ENCODE measurements around the gene PNN. TPM values are rescaled to one million over a fixed set of nuclear protein-coding genes. Genes with fewer than 3 reads are reported as not detected.
"Not testable (repeated sequence)": the region's sequence is repeated elsewhere in the genome, so short reads cannot be mapped to it uniquely, and the experiment has no call there.

Gene PNN
- total RNA-seq, 2 experiments from 2014 or later = 105 TPM

DNA sequence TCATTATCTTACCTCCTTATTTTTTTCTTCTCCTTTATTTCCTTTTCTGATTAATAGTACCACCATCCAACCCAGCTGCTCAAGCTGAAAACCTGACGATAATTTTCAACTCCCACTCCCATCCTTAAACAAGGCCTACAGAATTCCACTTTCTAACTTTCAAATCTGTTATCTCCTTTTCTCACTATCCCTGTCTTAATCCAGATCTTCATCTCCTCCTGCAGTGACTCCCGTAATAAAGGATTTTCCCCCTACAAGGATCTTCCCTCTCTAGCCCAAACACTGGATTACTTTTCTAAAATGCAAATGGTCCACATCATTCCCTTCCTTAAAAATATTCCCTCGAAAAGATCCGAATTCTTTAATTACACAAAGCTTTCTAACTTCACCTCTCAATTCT, 6.5 kb upstream of the PNN start:
- no peaks in the 10 kb centered on the region for H3K9me3 Mint-ChIP-seq
- peak overlapping the region; percentile 30 for H3K27ac Mint-ChIP-seq
- no peaks in the 10 kb centered on the region for H3K27me3 Mint-ChIP-seq
- peaks cover 32% of the 10 kb centered on the region for H3K4me1 Mint-ChIP-seq
- peak overlapping the region; percentile 86 for H3K4me3 Mint-ChIP-seq
- POLR2A ChIA-PET = interaction anchor here (1.3 kb wide), 1 partner anchor 55 kb away, joined by 4 read pairs; no protein-coding TSS in a partner anchor
- no peak for ATAC-seq (ENCODE audit: low read depth)
- no peak for DNase-seq
- peaks cover 13% of the 10 kb centered on the region for H3K36me3 Mint-ChIP-seq

- H3K9me3 Mint-ChIP-seq = no peaks in the 10 kb centered on the region
- no peak for DNase-seq
- peaks cover 35% of the 10 kb centered on the region for H3K4me1 Mint-ChIP-seq
- peaks cover 8% of the 10 kb centered on the region for H3K36me3 Mint-ChIP-seq
- peak overlapping the region; percentile 86 for H3K4me3 Mint-ChIP-seq
- no peaks in the 10 kb centered on the region for H3K27me3 Mint-ChIP-seq
- ATAC-seq (ENCODE audit: low read depth) = no peak
- peak overlapping the region; percentile 88 for H3K27ac Mint-ChIP-seq
- POLR2A ChIA-PET = interaction anchor here (1.0 to 2.5 kb wide), 7 partner anchors 9 to 263 kb away, joined by 4 to 34 read pairs (median 20); partner anchors contain the start of genes FBXO33, GEMIN2 and SEC23A
Observed at GRCh38 chr14:39169541-39169900, 5.5 kb upstream of the PNN start.

- Mint-ChIP-seq H3K4me3 (peak overlapping the region; percentile 50), H3K36me3 (peaks cover 19% of the 10 kb centered on the region), H3K27ac (peak overlapping the region; percentile 96), H3K27me3 (no peaks in the 10 kb centered on the region), H3K4me1 (peaks cover 29% of the 10 kb centered on the region), H3K9me3 (no peaks in the 10 kb centered on the region)
- no peak for DNase-seq
- POLR2A ChIA-PET = no interaction called here
- no peak for ATAC-seq (ENCODE audit: low read depth)
Observed at GRCh38 chr14:39173198-39173597, 1.9 kb upstream of the PNN start.

DNA sequence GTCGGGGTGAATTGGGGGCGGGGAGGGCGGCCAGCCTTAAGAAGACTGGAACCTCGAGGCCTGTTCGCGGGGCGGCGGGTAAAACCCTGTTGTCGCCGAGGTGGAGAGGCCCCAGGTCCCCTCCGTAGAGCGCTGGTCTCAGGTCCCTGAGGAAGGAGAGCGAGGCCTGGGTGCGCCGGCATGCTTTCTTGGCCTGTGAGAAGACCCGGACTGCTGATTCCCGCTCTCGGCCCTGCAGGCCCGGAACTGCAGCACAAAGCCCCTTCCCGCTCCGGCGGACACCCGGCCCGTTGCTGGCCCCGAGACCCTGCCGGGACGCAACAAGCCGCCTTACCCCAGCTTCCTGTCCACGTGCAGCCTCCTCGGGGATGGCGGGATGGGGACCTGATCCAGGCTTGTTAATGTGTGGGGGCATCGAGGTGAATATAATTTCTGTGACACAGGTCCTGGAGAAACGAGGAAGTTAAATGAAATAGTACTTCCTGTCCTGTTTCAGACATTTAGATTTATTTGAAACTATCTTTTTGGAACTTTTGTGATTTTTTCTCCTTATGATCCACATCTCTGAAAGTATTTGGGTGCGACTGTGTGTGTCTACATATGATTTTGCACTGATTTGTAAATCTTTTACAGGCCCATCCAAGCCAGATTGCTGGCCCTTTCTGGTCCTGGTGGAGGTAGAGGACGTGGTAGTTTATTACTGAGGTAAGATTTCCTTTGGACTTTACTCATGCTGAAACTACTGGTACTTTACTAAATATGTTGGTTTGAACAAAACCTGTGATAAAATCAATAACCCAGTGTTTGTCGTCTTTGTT, 600 bp downstream of the PNN start:
- ATAC-seq (ENCODE audit: low read depth) = peak; percentile 2
- Mint-ChIP-seq H3K27me3 (no peaks in the 10 kb centered on the region), H3K4me1 (peaks cover 28% of the 10 kb centered on the region), H3K27ac (peak overlapping the region; percentile 96), H3K9me3 (no peaks in the 10 kb centered on the region), H3K36me3 (peaks cover 30% of the 10 kb centered on the region), H3K4me3 (peak overlapping the region; percentile 91)
- POLR2A ChIA-PET = interaction anchor here (0.9 to 1.7 kb wide), 9 partner anchors 9 to 256 kb away, joined by 3 to 16 read pairs (median 6); partner anchors contain the start of genes FBXO33, GEMIN2 and SEC23A
- DNase-seq = no peak

GRCh38 chr14:39176263-39177167, 1.5 kb downstream of the PNN start:
- DNase-seq (no peak), ATAC-seq (ENCODE audit: low read depth) (no peak)
- H3K27ac Mint-ChIP-seq = peak overlapping the region; percentile 96
- POLR2A ChIA-PET = interaction anchor here (1.7 kb wide), 4 partner anchors 8 to 255 kb away, joined by 6 to 16 read pairs (median 9); partner anchors contain the start of genes FBXO33 and SEC23A
- H3K4me1 Mint-ChIP-seq = peaks cover 26% of the 10 kb centered on the region
- no peaks in the 10 kb centered on the region for H3K27me3 Mint-ChIP-seq
- H3K36me3 Mint-ChIP-seq = peaks cover 30% of the 10 kb centered on the region
- peak overlapping the region; percentile 91 for H3K4me3 Mint-ChIP-seq
- H3K9me3 Mint-ChIP-seq = no peaks in the 10 kb centered on the region

DNA sequence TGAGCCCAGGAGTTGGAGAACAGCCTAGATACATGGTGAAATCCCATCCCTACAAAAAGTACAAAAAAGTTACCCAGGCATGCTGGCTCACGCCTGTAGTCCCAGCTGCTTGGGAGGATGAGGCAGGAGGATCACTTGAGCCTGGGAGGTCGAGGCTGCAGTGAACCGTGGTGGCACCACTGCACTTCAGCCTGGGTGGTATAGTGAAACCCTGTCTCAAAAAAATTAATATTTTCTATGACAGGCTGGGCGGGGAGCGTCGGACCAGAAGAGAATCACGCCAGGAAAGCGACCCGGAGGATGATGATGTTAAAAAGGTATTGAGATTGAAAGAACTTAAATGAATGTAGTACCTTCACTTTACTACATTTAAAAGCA, 2.1 kb downstream of the PNN start:
- DNase-seq (no peak), ATAC-seq (ENCODE audit: low read depth) (no peak)
- H3K36me3 Mint-ChIP-seq = peaks cover 30% of the 10 kb centered on the region
- peak overlapping the region; percentile 59 for H3K27ac Mint-ChIP-seq
- H3K4me3 Mint-ChIP-seq = peak overlapping the region; percentile 68
- POLR2A ChIA-PET = no interaction called here
- no peaks in the 10 kb centered on the region for H3K9me3 Mint-ChIP-seq
- H3K4me1 Mint-ChIP-seq = peaks cover 26% of the 10 kb centered on the region
- no peaks in the 10 kb centered on the region for H3K27me3 Mint-ChIP-seq

- no peak for ATAC-seq (ENCODE audit: low read depth)
- H3K4me1 Mint-ChIP-seq = peaks cover 24% of the 10 kb centered on the region
- peak overlapping the region; percentile 35 for H3K4me3 Mint-ChIP-seq
- POLR2A ChIA-PET = interaction anchor here (0.7 to 1.9 kb wide), 3 partner anchors 9 to 76 kb away, joined by 3 to 16 read pairs (median 3); partner anchors contain the start of genes SEC23A and TRAPPC6B
- no peaks in the 10 kb centered on the region for H3K9me3 Mint-ChIP-seq
- peaks cover 38% of the 10 kb centered on the region for H3K36me3 Mint-ChIP-seq
- DNase-seq = no peak
- no peak overlapping the region for H3K27ac Mint-ChIP-seq
- no peaks in the 10 kb centered on the region for H3K27me3 Mint-ChIP-seq
Observed at GRCh38 chr14:39179042-39179441, 4.0 kb downstream of the PNN start.

GRCh38 chr14:39180553-39180952, 5.5 kb downstream of the PNN start:
- Mint-ChIP-seq H3K27me3 (no peaks in the 10 kb centered on the region), H3K36me3 (peaks cover 45% of the 10 kb centered on the region), H3K4me1 (peaks cover 20% of the 10 kb centered on the region), H3K9me3 (no peaks in the 10 kb centered on the region), H3K4me3 (no peak overlapping the region), H3K27ac (no peak overlapping the region)
- POLR2A ChIA-PET = interaction anchor here (0.7 to 1.9 kb wide), 4 partner anchors 9 to 49 kb away, joined by 4 to 16 read pairs (median 6); partner anchors contain the start of gene TRAPPC6B
- DNase-seq (no peak), ATAC-seq (ENCODE audit: low read depth) (no peak)

GRCh38 chr14:39181026-39181692, 6.1 kb downstream of the PNN start:
- POLR2A ChIA-PET = interaction anchor here (0.7 to 1.1 kb wide), 3 partner anchors 9 to 48 kb away, joined by 4 to 6 read pairs (median 5); no protein-coding TSS in a partner anchor
- peaks cover 20% of the 10 kb centered on the region for H3K4me1 Mint-ChIP-seq
- DNase-seq = no peak
- H3K4me3 Mint-ChIP-seq = no peak overlapping the region
- no peaks in the 10 kb centered on the region for H3K27me3 Mint-ChIP-seq
- no peak overlapping the region for H3K27ac Mint-ChIP-seq
- no peaks in the 10 kb centered on the region for H3K9me3 Mint-ChIP-seq
- peaks cover 42% of the 10 kb centered on the region for H3K36me3 Mint-ChIP-seq
- ATAC-seq (ENCODE audit: low read depth) = no peak

GRCh38 chr14:39181693-39182047, 6.6 kb downstream of the PNN start:
- Mint-ChIP-seq H3K27me3 (no peaks in the 10 kb centered on the region), H3K4me1 (peaks cover 20% of the 10 kb centered on the region), H3K9me3 (no peaks in the 10 kb centered on the region), H3K36me3 (peaks cover 44% of the 10 kb centered on the region), H3K27ac (no peak overlapping the region), H3K4me3 (no peak overlapping the region)
- DNase-seq (no peak), ATAC-seq (ENCODE audit: low read depth) (no peak)
- POLR2A ChIA-PET = interaction anchor here (1.0 kb wide), 1 partner anchor 47 kb away, joined by 6 read pairs; no protein-coding TSS in a partner anchor

GRCh38 chr14:39182770-39183684, 8.0 kb downstream of the PNN start:
- DNase-seq (no peak), ATAC-seq (ENCODE audit: low read depth) (no peak)
- Mint-ChIP-seq H3K36me3 (peaks cover 39% of the 10 kb centered on the region), H3K9me3 (no peaks in the 10 kb centered on the region), H3K27ac (no peak overlapping the region), H3K4me3 (no peak overlapping the region), H3K4me1 (peaks cover 16% of the 10 kb centered on the region), H3K27me3 (no peaks in the 10 kb centered on the region)
- POLR2A ChIA-PET = interaction anchor here (0.8 to 1.0 kb wide), 2 partner anchors 13 to 21 kb away, joined by 3 read pairs; partner anchors contain the start of gene TRAPPC6B

GRCh38 chr14:39183685-39184003, 8.6 kb downstream of the PNN start:
- H3K9me3 Mint-ChIP-seq; ATAC-seq (ENCODE audit: low read depth); H3K4me3 Mint-ChIP-seq; H3K27me3 Mint-ChIP-seq; DNase-seq; H3K27ac Mint-ChIP-seq: not testable (repeated sequence)
- POLR2A ChIA-PET = interaction anchor here (1.0 kb wide), 1 partner anchor 13 kb away, joined by 3 read pairs; the partner anchor contains the start of gene TRAPPC6B
- H3K36me3 Mint-ChIP-seq = peaks cover 38% of the 10 kb centered on the region
- peaks cover 20% of the 10 kb centered on the region for H3K4me1 Mint-ChIP-seq
